Mesendoderm (in vitro differentiated cells): Measurements from ENCODE around the gene FETUB.

Source experiments
- DNase-seq: peaks from one replicate; pipeline ENCODE4 v3.0.0; 2013
- H2AK5ac ChIP-seq: 2 replicates; pipeline ENCODE4 v1.6.1; 2013; ENCODE audit warnings: low read length, inconsistent platforms
- H2BK120ac ChIP-seq: 2 replicates; pipeline ENCODE4 v1.6.1; 2013; ENCODE audit warnings: low read depth, mild to moderate bottlenecking, low read length, moderate library complexity, mixed read lengths
- H2BK15ac ChIP-seq: replicated peaks from 2 replicates; pipeline ENCODE4 v1.6.1; 2013; ENCODE audit warnings: low read depth, mild to moderate bottlenecking, moderate library complexity
- H2BK5ac ChIP-seq: 2 replicates; pipeline ENCODE4 v1.6.1; 2013; ENCODE audit warnings: low read length, inconsistent platforms
- H3K18ac ChIP-seq: 2 replicates; pipeline ENCODE4 v1.6.1; 2013; ENCODE audit warnings: mild to moderate bottlenecking, low read length, mixed read lengths
- H3K23ac ChIP-seq: one replicate; pipeline ENCODE4 v1.6.1; 2013; ENCODE audit warnings: low read length
- H3K27ac ChIP-seq: 2 replicates; pipeline ENCODE4 v1.5.1; 2013; ENCODE audit warnings: low read depth, mild to moderate bottlenecking, inconsistent platforms, low read length, moderate library complexity
- H3K27me3 ChIP-seq: 2 replicates; pipeline ENCODE4 v1.6.1; 2013; ENCODE audit warnings: low read length, control low read depth, mild to moderate bottlenecking, inconsistent platforms; ENCODE audit not compliant: insufficient read depth, poor library complexity
- H3K36me3 ChIP-seq: 2 replicates; pipeline ENCODE4 v1.6.1; 2013; ENCODE audit warnings: low read length, inconsistent platforms; ENCODE audit not compliant: control insufficient read depth, insufficient read depth
- H3K4ac ChIP-seq: one replicate; pipeline ENCODE4 v1.6.1; 2013; ENCODE audit warnings: low read depth, mild to moderate bottlenecking, low read length, moderate library complexity
- H3K4me1 ChIP-seq: 2 replicates; pipeline ENCODE4 v1.6.1; 2013; ENCODE audit warnings: low read depth, low read length, inconsistent platforms; ENCODE audit not compliant: control insufficient read depth
- H3K4me2 ChIP-seq: 2 replicates; pipeline ENCODE4 v1.6.1; 2013; ENCODE audit warnings: low read length
- H3K4me3 ChIP-seq: 2 replicates; pipeline ENCODE4 v1.5.1; 2013; ENCODE audit warnings: mild to moderate bottlenecking, low read length
- H3K56ac ChIP-seq: one replicate; pipeline ENCODE4 v1.6.1; 2013; ENCODE audit warnings: low read length
- H3K79me1 ChIP-seq: 2 replicates; pipeline ENCODE4 v1.6.1; 2013; ENCODE audit warnings: low read length, inconsistent platforms
- H3K79me2 ChIP-seq: 2 replicates; pipeline ENCODE4 v1.6.1; 2013; ENCODE audit warnings: mild to moderate bottlenecking, low read length; ENCODE audit not compliant: control insufficient read depth, insufficient read depth
- H3K9ac ChIP-seq: 2 replicates; pipeline ENCODE4 v1.6.1; 2013; ENCODE audit warnings: low read length, inconsistent platforms
- H4K5ac ChIP-seq: one replicate; pipeline ENCODE4 v1.6.1; 2013; ENCODE audit warnings: low read length
- H4K8ac ChIP-seq: one replicate; pipeline ENCODE4 v1.6.1; 2013; ENCODE audit warnings: low read depth, mild to moderate bottlenecking, control low read depth, low read length, moderate library complexity
- WGBS: extraction: QIAGEN DNeasy Blood & Tissue Kit; methylation state at CpG from one replicate; pipeline ENCODE4 v1.1.7; 2013; ENCODE audit warnings: low lambda C conversion rate, missing lambda C conversion rate; ENCODE audit not compliant: insufficient coverage; ENCODE audit errors: extremely low coverage; 5-methylcytosine and 5-hydroxymethylcytosine counted together

Gene FETUB

GRCh38 chr3:186600896-186601295 lies 39.3 kb upstream of the FETUB start:
- Histone ChIP-seq H3K23ac (no peak overlapping the region), H3K27ac (no peak overlapping the region), H2BK15ac (no peak overlapping the region), H2BK5ac (no peak overlapping the region), H4K8ac (no peak overlapping the region), H2AK5ac (no peak overlapping the region), H3K79me2 (no peaks in the 10 kb centered on the region), H3K4me1 (peaks cover 3% of the 10 kb centered on the region), H3K18ac (no peak overlapping the region), H3K4me3 (no peak overlapping the region), H3K4me2 (no peak overlapping the region), H4K5ac (no peak overlapping the region), H3K4ac (no peak overlapping the region), H3K36me3 (no peaks in the 10 kb centered on the region), H3K9ac (no peak overlapping the region), H2BK120ac (no peak overlapping the region), H3K56ac (no peak overlapping the region), H3K79me1 (no peaks in the 10 kb centered on the region), H3K27me3 (no peaks in the 10 kb centered on the region)
- no peak for DNase-seq
- no CpG with 5 or more reads among the region's 3 CpGs for WGBS

GRCh38 chr3:186603159-186603558 lies 37.0 kb upstream of the FETUB start:
- Histone ChIP-seq H3K79me1 (no peaks in the 10 kb centered on the region), H3K4me2 (no peak overlapping the region), H2BK120ac (no peak overlapping the region), H3K23ac (no peak overlapping the region), H3K27ac (no peak overlapping the region), H4K5ac (no peak overlapping the region), H2BK15ac (no peak overlapping the region), H3K4me1 (no peaks in the 10 kb centered on the region), H2AK5ac (no peak overlapping the region), H3K4me3 (no peak overlapping the region), H3K56ac (no peak overlapping the region), H3K79me2 (no peaks in the 10 kb centered on the region), H3K9ac (no peak overlapping the region), H2BK5ac (no peak overlapping the region), H3K27me3 (no peaks in the 10 kb centered on the region), H3K4ac (no peak overlapping the region), H3K36me3 (no peaks in the 10 kb centered on the region), H4K8ac (no peak overlapping the region), H3K18ac (no peak overlapping the region)
- DNase-seq, result no peak
- no CpG with 5 or more reads among the region's 7 CpGs for WGBS

GRCh38 chr3:186605078-186605477 lies 35.1 kb upstream of the FETUB start:
- DNase-seq, result no peak
- Histone ChIP-seq H3K79me1 (no peaks in the 10 kb centered on the region), H3K27me3 (no peaks in the 10 kb centered on the region), H2BK120ac (no peak overlapping the region), H2BK5ac (no peak overlapping the region), H4K5ac (no peak overlapping the region), H3K27ac (no peak overlapping the region), H3K18ac (no peak overlapping the region), H3K56ac (no peak overlapping the region), H3K36me3 (no peaks in the 10 kb centered on the region), H2BK15ac (no peak overlapping the region), H2AK5ac (no peak overlapping the region), H4K8ac (no peak overlapping the region), H3K4me2 (no peak overlapping the region), H3K9ac (no peak overlapping the region), H3K23ac (no peak overlapping the region), H3K4me3 (no peak overlapping the region), H3K4me1 (no peaks in the 10 kb centered on the region), H3K79me2 (no peaks in the 10 kb centered on the region), H3K4ac (no peak overlapping the region)

DNA sequence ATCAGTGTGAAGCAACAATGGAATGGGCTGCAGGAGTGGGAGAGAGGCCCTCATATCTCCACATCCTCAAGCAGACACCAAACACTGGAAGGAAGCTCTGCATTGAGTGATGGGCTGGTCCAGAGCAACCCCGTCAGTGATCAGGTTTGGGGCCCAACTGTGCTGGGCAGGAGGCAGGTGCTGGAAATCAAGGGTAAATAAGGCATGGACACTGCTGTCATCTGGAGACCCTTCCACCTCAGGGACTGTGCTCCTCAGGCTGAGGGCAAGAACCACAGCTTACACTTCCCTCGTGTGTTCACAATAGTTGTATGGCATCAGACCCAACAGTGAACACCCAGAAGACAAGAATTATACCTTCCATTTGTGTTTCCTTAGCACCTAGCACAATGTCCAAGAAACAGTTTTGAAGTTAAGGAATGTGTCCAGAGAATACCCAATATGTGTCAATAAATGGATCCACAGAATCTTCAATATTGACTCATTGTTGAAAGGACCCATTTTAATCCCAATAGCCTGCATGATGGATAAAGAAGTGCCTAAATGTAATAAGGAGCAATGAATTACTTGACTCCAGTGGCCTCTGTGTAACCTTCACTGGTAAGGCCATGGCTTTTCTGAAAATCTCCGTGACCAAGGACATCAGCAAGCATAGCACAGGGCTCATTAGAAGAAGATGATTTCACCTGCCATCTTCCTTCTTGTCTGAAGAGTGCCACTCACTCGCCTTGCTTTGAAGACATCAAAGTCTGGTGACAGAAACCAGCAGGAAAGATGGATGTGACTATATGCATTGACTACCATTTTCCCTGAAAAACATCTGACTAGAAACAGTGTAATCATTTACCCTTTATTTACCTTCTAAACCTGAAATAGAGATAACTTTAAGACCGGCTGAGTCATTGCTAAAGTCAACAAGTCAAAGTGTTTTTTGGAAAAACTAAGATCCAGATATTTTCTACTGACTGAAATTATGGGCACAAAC lies 34.3 kb upstream of the FETUB start:
- H3K4ac ChIP-seq, result no peak overlapping the region
- no peak overlapping the region for H3K4me2 ChIP-seq
- H4K5ac ChIP-seq, result no peak overlapping the region
- H2BK15ac ChIP-seq, result no peak overlapping the region
- H3K79me2 ChIP-seq, result no peaks in the 10 kb centered on the region
- no peak overlapping the region for H2AK5ac ChIP-seq
- no peak overlapping the region for H3K9ac ChIP-seq
- no peaks in the 10 kb centered on the region for H3K4me1 ChIP-seq
- no peak overlapping the region for H2BK120ac ChIP-seq
- H3K27ac ChIP-seq, result no peak overlapping the region
- DNase-seq, result no peak
- no peak overlapping the region for H3K4me3 ChIP-seq
- no peaks in the 10 kb centered on the region for H3K27me3 ChIP-seq
- H4K8ac ChIP-seq, result no peak overlapping the region
- no peak overlapping the region for H2BK5ac ChIP-seq
- H3K56ac ChIP-seq, result no peak overlapping the region
- no peak overlapping the region for H3K23ac ChIP-seq
- no peaks in the 10 kb centered on the region for H3K79me1 ChIP-seq
- no CpG with 5 or more reads among the region's 5 CpGs for WGBS
- no peaks in the 10 kb centered on the region for H3K36me3 ChIP-seq
- H3K18ac ChIP-seq, result no peak overlapping the region

DNA sequence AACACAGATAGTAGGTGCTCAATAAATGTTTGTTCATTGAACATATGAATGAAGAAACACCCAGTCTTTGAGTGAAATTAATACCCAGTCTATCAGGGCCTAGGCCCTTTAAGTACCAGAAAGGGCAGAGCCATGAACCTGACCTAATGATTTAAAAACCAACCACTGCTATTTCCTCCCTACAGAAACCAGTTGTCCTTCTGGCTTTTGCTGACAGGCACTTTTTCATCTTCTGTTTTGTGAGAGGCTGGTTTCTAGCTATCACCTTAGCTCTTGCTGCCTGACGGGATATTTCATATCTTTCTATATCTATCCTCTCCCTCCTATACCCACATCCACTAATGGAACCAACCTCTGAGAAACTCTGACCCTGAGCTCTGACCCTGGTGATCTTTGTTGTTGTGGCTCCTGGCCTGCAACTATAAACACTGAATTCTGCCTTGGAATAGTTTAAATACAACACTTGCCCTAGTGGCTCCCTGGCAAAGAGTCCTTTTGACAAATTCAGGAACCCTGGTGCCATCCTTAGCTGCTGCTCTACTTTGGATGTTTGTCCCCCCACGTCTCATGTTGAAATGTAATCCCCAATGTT lies 31.5 kb upstream of the FETUB start:
- Histone ChIP-seq H2BK120ac (no peak overlapping the region), H3K4me3 (no peak overlapping the region), H2BK15ac (no peak overlapping the region), H3K23ac (no peak overlapping the region), H3K79me1 (no peaks in the 10 kb centered on the region), H3K56ac (no peak overlapping the region), H3K27ac (no peak overlapping the region), H2AK5ac (no peak overlapping the region), H3K27me3 (no peaks in the 10 kb centered on the region), H4K5ac (no peak overlapping the region), H2BK5ac (no peak overlapping the region), H3K18ac (no peak overlapping the region), H3K4ac (no peak overlapping the region), H4K8ac (no peak overlapping the region), H3K36me3 (no peaks in the 10 kb centered on the region), H3K4me2 (no peak overlapping the region), H3K79me2 (no peaks in the 10 kb centered on the region), H3K4me1 (no peaks in the 10 kb centered on the region), H3K9ac (no peak overlapping the region)
- WGBS, result no CpG with 5 or more reads among the region's 2 CpGs
- no peak for DNase-seq
